ENCODE results near the gene AURKB. TPM values are rescaled to one million over a fixed set of nuclear protein-coding genes. Genes with fewer than 3 reads are reported as not detected.
A peak's percentile ranks its signal among the peaks of the same experiment; 100 is the strongest.

Gene AURKB
- total and polyA plus RNA-seq, 2 of the 4 experiments (the other 2 are of a cell fraction): 45.9 to 62.0 TPM

- TF ChIP-seq POLR2A (IDR thresholded peaks at IDR 0.05; ENCODE audit: low read depth, low read length): no peak
- 0 out of 2 replicates have a peak, but pooled peaks have one; percentile 19 for TF ChIP-seq MXI1 (IDR thresholded peaks at IDR 0.05; ENCODE audit: borderline replicate concordance, low read depth, low read length)
- TF ChIP-seq MAZ (IDR thresholded peaks at IDR 0.05; ENCODE audit: borderline replicate concordance, low read depth, low read length): no peak
- no peak for TF ChIP-seq CEBPB (IDR thresholded peaks at IDR 0.05; ENCODE audit: low read depth, low read length)
- H3K9me3 ChIP-seq (ENCODE audit: control insufficient read depth, insufficient read depth, low read length): no peaks in the 10 kb centered on the region
- H3K9me1 ChIP-seq (ENCODE audit: insufficient read depth, low read length): peaks cover 21% of the 10 kb centered on the region
- H2BK20ac ChIP-seq (ENCODE audit: low read depth, low read length): no peak within 1 kb of the TSS; the same call in 1 of the 2 replicates
- peak within 1 kb of the TSS; percentile 87 for H3K14ac ChIP-seq (replicated peaks; ENCODE audit: low read depth, low read length)
- H4K91ac ChIP-seq (ENCODE audit: insufficient read depth, low read depth, low read length): peak within 1 kb of the TSS; percentile 82
- H3K36me3 ChIP-seq (ENCODE audit: control insufficient read depth, insufficient read depth, low read length): no peaks in the 10 kb centered on the region
- ChIA-PET POLR2A (ENCODE audit: unreplicated experiment) (interaction anchor here (0.5 kb wide), 1 partner anchor 526 kb away, joined by 4 read pairs; the partner anchor contains the start of gene ATP1B2), CTCF (no interaction called here)
- DNase-seq (peak; percentile 72), ATAC-seq (ENCODE audit: low read depth) (peak; percentile 80)
- peak within 1 kb of the TSS; percentile 84 for H4K5ac ChIP-seq (ENCODE audit: low read depth, low read length)
- dilution Hi-C loops (cut with HindIII; ENCODE audit: low sequenced_read_pairs, unreplicated experiment): no loop called here
- intact Hi-C loops (cut with micrococcal nuclease): no loop called here
- H3K18ac ChIP-seq (ENCODE audit: low read depth, low read length): peak within 1 kb of the TSS; percentile 4; the same call in 1 of the 2 replicates
- in situ Hi-C loops (cut with MboI; ENCODE audit: low sequenced_read_pairs): no loop called here
- H3K9ac ChIP-seq (ENCODE audit: low read depth, low read length): peak within 1 kb of the TSS; percentile 88
- H3K56ac ChIP-seq (ENCODE audit: extremely low read depth, insufficient read depth, low read length): peak within 1 kb of the TSS; percentile 73
- peak within 1 kb of the TSS; percentile 81 for H3K4ac ChIP-seq (ENCODE audit: low read depth, low read length)
- H2BK5ac ChIP-seq (ENCODE audit: low read depth, low read length, poor library complexity, severe bottlenecking): peak within 1 kb of the TSS; percentile 66
- H2BK120ac ChIP-seq (ENCODE audit: low read depth, low read length): 0 out of 2 replicates have a peak within 1 kb of the TSS, but pooled peaks have one; percentile 7
- WGBS, 2 experiments (ENCODE audit: extremely low coverage in 2 of 2, insufficient read length in 1 of 2): 2% methylated on average over 48 of the region's 56 CpGs; no CpG with 5 or more reads in 1 of the 2 experiments
- peaks cover 8% of the 10 kb centered on the region; the same call in 1 of the 2 replicates for H4K20me1 ChIP-seq (ENCODE audit: insufficient read depth, low read length)
- peak within 1 kb of the TSS; percentile 86 for H3K23ac ChIP-seq (ENCODE audit: low read depth, low read length)
- peak within 1 kb of the TSS; percentile 98 for H2AK9ac ChIP-seq (replicated peaks; ENCODE audit: low read depth, low read length, poor library complexity)
- H3K4me3 ChIP-seq (ENCODE audit: insufficient read depth, low read depth, low read length): peak within 1 kb of the TSS; percentile 65
- H3K4me2 ChIP-seq (ENCODE audit: low read depth, low read length): peak within 1 kb of the TSS; percentile 90
- no peak within 1 kb of the TSS; the same call in 2 of the 3 replicates for H2BK15ac ChIP-seq (ENCODE audit: low read depth, low read length)
- peaks cover 12% of the 10 kb centered on the region for H3K4me1 ChIP-seq (ENCODE audit: control insufficient read depth, insufficient read depth, low read length)
- H2AFZ ChIP-seq (replicated peaks; ENCODE audit: low read length, poor library complexity): peak within 1 kb of the TSS; percentile 100
- H3K27me3 ChIP-seq (ENCODE audit: control insufficient read depth, insufficient read depth, low read length): no peaks in the 10 kb centered on the region
- H4K8ac ChIP-seq (ENCODE audit: low read depth in 2 of 2, low read length in 2 of 2): peak within 1 kb of the TSS; percentile 98
- H3K27ac ChIP-seq (ENCODE audit: insufficient read depth, low read length): peak within 1 kb of the TSS; percentile 86
- H2AK5ac ChIP-seq (ENCODE audit: low read depth, low read length): peak within 1 kb of the TSS; percentile 48
- peaks cover 9 to 30% of the 10 kb centered on the region in 2 experiments; a peak in 3 of 4 replicates for H3K79me1 ChIP-seq (ENCODE audit: low read depth in 1 of 2, low read length in 2 of 2)
- BruUV-seq (replicated peaks): no TSS peak
Measured at GRCh38 chr17:8176197-8176940, 34.0 kb downstream of the AURKB start, which contains the start of gene TMEM107. TSS of gene TMEM107 (minus strand) at chr17:8176380. CDS start at chr17:8176286, 94 bp downstream.
